IMR-90 (cell line): ENCODE measurements around the gene ZYX. TPM values are rescaled to one million over a fixed set of nuclear protein-coding genes. Genes with fewer than 3 reads are reported as not detected.

Source experiments
- ATAC-seq: fragments of 200-7000 bp; cut with Tn5 transposase; 2 replicates; pipeline ENCODE4 v1.9.1; 2020; ENCODE audit warnings: low read depth, mild to moderate bottlenecking, moderate library complexity
- BruUV-seq: library from RNA; stranded (reverse); fragments of 400-500 nt; replicated peaks from 2 replicates; lab custom pipeline; 2021; lab: Mats Ljungman, UMichigan
- CTCF ChIA-PET: fragments of 300-600 bp; formaldehyde crosslinking; extraction: SDS; loops from one replicate; lab custom pipeline; 2021; ENCODE audit warnings: antibody characterized with exemption; lab: Yijun Ruan, JAX
- POLR2A ChIA-PET: fragments of 300-600 bp; sonication (Branson Sonifier 250); formaldehyde crosslinking; loops from one replicate; lab custom pipeline; 2022; ENCODE audit warnings: antibody characterized with exemption; ENCODE audit not compliant: unreplicated experiment; lab: Charles Lee
- DNase-seq: peaks from one replicate; pipeline ENCODE4 v3.0.0; 2013
- H2AFZ ChIP-seq: replicated peaks from 2 replicates; pipeline ENCODE3; 2013; ENCODE audit warnings: low read length, mild to moderate bottlenecking; ENCODE audit not compliant: poor library complexity
- H2AK5ac ChIP-seq: 2 replicates; pipeline ENCODE4 v1.6.1; 2013; ENCODE audit warnings: low read depth, low read length, inconsistent platforms
- H2AK9ac ChIP-seq: replicated peaks from 2 replicates; pipeline ENCODE3; 2013; ENCODE audit warnings: mild to moderate bottlenecking, low read depth, low read length, moderate library complexity; ENCODE audit not compliant: poor library complexity
- H2BK120ac ChIP-seq: 2 replicates; pipeline ENCODE4 v1.6.1; 2013; ENCODE audit warnings: low read depth, low read length, inconsistent platforms
- H2BK15ac ChIP-seq: 3 replicates; pipeline ENCODE4 v1.6.1; 2013; ENCODE audit warnings: low read depth, low read length, inconsistent platforms
- H2BK20ac ChIP-seq: 2 replicates; pipeline ENCODE4 v1.6.1; 2013; ENCODE audit warnings: low read depth, mild to moderate bottlenecking, inconsistent platforms, low read length, moderate library complexity
- H2BK5ac ChIP-seq: 2 replicates; pipeline ENCODE4 v1.6.1; 2013; ENCODE audit warnings: mild to moderate bottlenecking, low read depth, low read length, inconsistent platforms; ENCODE audit not compliant: poor library complexity, severe bottlenecking
- H3K14ac ChIP-seq: replicated peaks from 2 replicates; pipeline ENCODE4 v1.6.1; 2013; ENCODE audit warnings: low read depth, low read length, inconsistent platforms
- H3K18ac ChIP-seq: 2 replicates; pipeline ENCODE4 v1.6.1; 2013; ENCODE audit warnings: low read depth, low read length, control low read depth
- H3K23ac ChIP-seq: 2 replicates; pipeline ENCODE4 v1.6.1; 2013; ENCODE audit warnings: low read depth, low read length, inconsistent platforms
- H3K27ac ChIP-seq: 2 replicates; pipeline ENCODE4 v1.5.1; 2013; ENCODE audit warnings: mild to moderate bottlenecking, control low read depth, low read length; ENCODE audit not compliant: insufficient read depth
- H3K27me3 ChIP-seq: 2 replicates; pipeline ENCODE4 v1.6.1; 2013; ENCODE audit warnings: low read length; ENCODE audit not compliant: control insufficient read depth, insufficient read depth
- H3K36me3 ChIP-seq: 2 replicates; pipeline ENCODE4 v1.6.1; 2013; ENCODE audit warnings: low read length, mixed read lengths; ENCODE audit not compliant: control insufficient read depth, insufficient read depth
- H3K4ac ChIP-seq: 2 replicates; pipeline ENCODE4 v1.6.1; 2013; ENCODE audit warnings: low read depth, low read length, inconsistent platforms
- H3K4me1 ChIP-seq: 2 replicates; pipeline ENCODE4 v1.6.1; 2013; ENCODE audit warnings: low read length, mixed read lengths; ENCODE audit not compliant: control insufficient read depth, insufficient read depth
- H3K4me2 ChIP-seq: 2 replicates; pipeline ENCODE4 v1.6.1; 2013; ENCODE audit warnings: low read depth, mild to moderate bottlenecking, control low read depth, low read length, moderate library complexity
- H3K4me3 ChIP-seq: 2 replicates; pipeline ENCODE4 v1.5.1; 2013; ENCODE audit warnings: low read depth, mild to moderate bottlenecking, control low read depth, low read length, moderate library complexity; ENCODE audit not compliant: insufficient read depth
- H3K56ac ChIP-seq: 2 replicates; pipeline ENCODE4 v1.6.1; 2013; ENCODE audit warnings: low read length, inconsistent platforms; ENCODE audit not compliant: insufficient read depth; ENCODE audit errors: extremely low read depth
- H3K79me1 ChIP-seq, 2 experiments: 2 replicates each; pipeline ENCODE4 v1.6.1; 2013; ENCODE audit warnings: low read length in 2 of 2, inconsistent platforms in 1 of 2, low read depth in 1 of 2
- H3K9ac ChIP-seq: 2 replicates; pipeline ENCODE4 v1.6.1; 2013; ENCODE audit warnings: low read depth, low read length, control low read depth
- H3K9me1 ChIP-seq: 2 replicates; pipeline ENCODE4 v1.6.1; 2013; ENCODE audit warnings: low read length, inconsistent platforms; ENCODE audit not compliant: insufficient read depth
- H3K9me3 ChIP-seq: 2 replicates; pipeline ENCODE4 v1.6.1; 2013; ENCODE audit warnings: low read length; ENCODE audit not compliant: control insufficient read depth, insufficient read depth
- H4K20me1 ChIP-seq: 2 replicates; pipeline ENCODE4 v1.6.1; 2013; ENCODE audit warnings: low read length, inconsistent platforms; ENCODE audit not compliant: insufficient read depth
- H4K5ac ChIP-seq: 2 replicates; pipeline ENCODE4 v1.6.1; 2013; ENCODE audit warnings: mild to moderate bottlenecking, low read depth, low read length, control low read depth
- H4K8ac ChIP-seq, 2 experiments: 2 replicates each; pipeline ENCODE4 v1.6.1; 2013; ENCODE audit warnings: low read depth in 2 of 2, low read length in 2 of 2, control low read depth in 1 of 2, inconsistent platforms in 1 of 2
- H4K91ac ChIP-seq: 2 replicates; pipeline ENCODE4 v1.6.1; 2013; ENCODE audit warnings: low read depth, low read length, inconsistent platforms; ENCODE audit not compliant: insufficient read depth
- CEBPB ChIP-seq: IDR thresholded peaks from 2 replicates; pipeline ENCODE4 v1.6.1; 2012; ENCODE audit warnings: low read depth, low read length, improper control_type of control experiment
- POLR2A ChIP-seq: IDR thresholded peaks from 2 replicates; pipeline ENCODE4 v1.6.1; 2012; ENCODE audit warnings: mild to moderate bottlenecking, low read depth, low read length
- WGBS, 2 experiments: methylation state at CpG; one replicate each; pipeline versions ENCODE4 v1.1.5 to v1.1.7; 2013; ENCODE audit warnings: missing lambda C conversion rate in 2 of 2; ENCODE audit not compliant: insufficient read length in 1 of 2; ENCODE audit errors: extremely low coverage in 2 of 2; 5-methylcytosine and 5-hydroxymethylcytosine counted together
- dilution Hi-C: fragments of 300-500 bp; cut with HindIII; formaldehyde crosslinking; loops from one replicate; pipeline ENCODE4 v1.14.3; 2018; ENCODE audit warnings: low sequenced_read_pairs; ENCODE audit not compliant: unreplicated experiment
- in situ Hi-C: fragments of 300-500 bp; cut with MboI; formaldehyde crosslinking; loops from 3 replicates; pipeline ENCODE4 v1.14.3; 2019; ENCODE audit warnings: low sequenced_read_pairs, inconsistent platforms, mixed read lengths
- intact Hi-C: fragments of 100-400 bp; cut with micrococcal nuclease; formaldehyde crosslinking; loops from 2 replicates; pipeline ENCODE4 v1.10.0; 2022
- polyA plus RNA-seq, 3 experiments: library from polyadenylated mRNA; depleted of rRNA; stranded (reverse); fragments of >200 nt; gene quantifications; 2 replicates each; pipeline ENCODE4 v1.2.3, GENCODE V29; 2012; ENCODE audit warnings: low replicate concordance in 1 of 3
- total RNA-seq: library from RNA; depleted of rRNA; stranded (reverse); fragments of >200 nt; gene quantifications from 2 replicates; pipeline ENCODE4 v1.2.3, GENCODE V29; 2012

ZYX gene
- total and polyA plus RNA-seq, 2 of the 4 experiments (the other 2 are of a cell fraction): 22.6 to 334 TPM

DNA sequence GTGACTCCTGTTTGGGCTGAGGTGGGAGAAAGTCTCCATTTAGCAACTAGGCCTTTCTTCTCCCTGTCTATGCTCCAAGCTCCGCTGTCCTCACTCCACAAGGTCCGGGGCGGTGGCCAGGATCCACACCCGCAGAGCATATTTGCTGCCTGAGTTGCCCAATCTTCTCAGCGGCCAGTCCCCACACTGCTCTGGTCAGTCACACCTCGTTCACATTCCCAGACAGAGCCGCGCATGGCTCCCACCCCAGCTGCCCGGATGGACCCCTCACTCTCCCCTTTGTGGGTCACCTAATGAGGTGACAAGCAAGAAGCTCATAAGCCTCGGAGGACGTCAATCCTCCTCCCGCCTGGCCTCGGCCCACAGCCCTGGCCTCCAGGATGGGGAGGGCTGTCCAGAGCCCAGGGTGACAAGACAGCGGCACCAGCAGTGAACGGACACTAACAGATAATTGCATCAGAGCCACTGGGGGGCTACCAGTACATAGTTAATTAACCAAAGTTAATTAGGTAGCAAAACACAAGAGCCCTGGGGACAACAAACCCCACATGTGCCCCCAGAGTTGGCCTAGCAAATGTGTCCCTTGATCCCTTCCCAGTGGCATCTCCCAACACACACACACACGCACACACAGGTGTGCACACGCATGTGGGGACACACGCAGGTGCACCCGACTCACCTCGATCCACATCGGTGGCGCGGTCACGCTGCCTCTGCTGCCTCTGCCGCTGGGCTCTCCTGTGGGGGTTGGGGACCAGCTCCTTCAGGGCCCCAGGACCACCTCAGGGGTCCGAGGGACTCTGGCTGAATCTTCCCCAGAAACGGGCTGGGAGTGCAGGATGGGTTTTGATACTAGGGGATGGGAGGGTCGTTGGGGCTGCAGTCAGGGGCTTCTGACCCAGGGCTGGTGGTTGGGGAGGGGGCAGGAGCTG lies 15.7 kb downstream of the ZYX start:
- Histone ChIP-seq H3K9ac (no peak overlapping the region), H2BK120ac (peak overlapping the region; percentile 49; the same call in 1 of the 2 replicates), H3K27ac (no peak overlapping the region), H4K5ac (no peak overlapping the region), H3K14ac (no peak overlapping the region), H2AK9ac (peak overlapping the region; percentile 62), H3K18ac (no peak overlapping the region), H3K79me1 (peaks cover 0 to 10% of the 10 kb centered on the region in 2 experiments; a peak in 2 of 4 replicates), H3K27me3 (peaks cover 10% of the 10 kb centered on the region), H3K9me3 (no peaks in the 10 kb centered on the region), H4K8ac (0 out of 4 replicates have a peak overlapping the region, but pooled peaks of 1 of the 2 experiments have one; percentile 17), H3K4me1 (peaks cover 16% of the 10 kb centered on the region), H3K4me2 (no peak overlapping the region), H4K91ac (no peak overlapping the region; the same call in 1 of the 2 replicates), H3K23ac (no peak overlapping the region), H3K56ac (no peak overlapping the region), H2AFZ (peak overlapping the region; percentile 64), H2BK5ac (no peak overlapping the region), H2BK15ac (no peak overlapping the region), H3K36me3 (peaks cover 10% of the 10 kb centered on the region; the same call in 1 of the 2 replicates), H2BK20ac (no peak overlapping the region), H4K20me1 (peaks cover 23% of the 10 kb centered on the region), H3K9me1 (peaks cover 15% of the 10 kb centered on the region), H3K4me3 (no peak overlapping the region), H3K4ac (peak overlapping the region; percentile 70), H2AK5ac (no peak overlapping the region)
- ChIA-PET POLR2A (interaction anchor here (1.5 kb wide), 1 partner anchor 13 kb away, joined by 4 read pairs; no protein-coding TSS in a partner anchor), CTCF (interaction anchor here (1.0 kb wide), 1 partner anchor 157 kb away, joined by 3 read pairs; no protein-coding TSS in a partner anchor)
- 14% methylated on average over 4 of the region's 28 CpGs; no CpG with 5 or more reads in 1 of the 2 experiments for WGBS, 2 experiments
- peak; percentile 46 for DNase-seq
- no TSS peak for BruUV-seq
- dilution Hi-C loops (no loop called here), intact Hi-C loops (no loop called here), in situ Hi-C loops (no loop called here)
- peak; percentile 24; the same call in 1 of the 2 replicates for ATAC-seq
- TF ChIP-seq POLR2A (no peak), CEBPB (peak; percentile 85)
